GM18861 (cell line): ENCODE data around the gene CHSY3.

ENCODE experiments used
- ATAC-seq: cut with Tn5 transposase; IDR thresholded peaks from one replicate; pipeline ENCODE4 v1.9.1; 2021; ENCODE audit not compliant: unreplicated experiment

CHSY3 gene

GRCh38 chr5:129904102-129904666 lies at the start of gene CHSY3:
TSS of gene CHSY3 (plus strand) at chr5:129904465.
- ATAC-seq, result peak; percentile 44

GRCh38 chr5:129856325-129856724 lies 47.9 kb upstream of the CHSY3 start:
- ATAC-seq, result no peak

GRCh38 chr5:129857116-129857515 lies 47.1 kb upstream of the CHSY3 start:
- ATAC-seq, result no peak

DNA sequence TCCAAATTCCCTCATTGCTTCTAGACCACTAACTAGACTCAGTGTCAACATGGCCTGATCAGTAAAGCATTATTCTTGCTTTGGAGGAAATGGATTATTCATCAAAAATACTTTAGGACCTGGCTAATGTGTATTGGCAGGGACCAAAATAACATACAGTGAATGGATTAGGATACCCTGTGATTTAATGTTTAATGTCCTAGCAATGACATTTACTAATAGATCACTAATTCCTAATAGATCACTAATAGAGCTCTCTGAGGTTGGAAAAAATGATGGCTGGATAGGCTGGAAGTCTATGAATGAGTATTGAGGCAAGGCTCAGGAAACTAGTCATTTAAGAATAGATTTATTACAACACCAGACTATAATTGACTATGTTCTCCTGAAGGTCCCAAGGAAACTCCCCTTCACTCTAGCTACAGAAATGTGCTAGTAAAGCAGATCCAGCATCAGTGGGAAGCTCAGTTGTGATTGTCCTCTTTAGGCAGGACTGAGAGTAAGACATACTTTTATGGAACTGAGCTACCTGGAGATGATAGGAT lies 46.1 kb upstream of the CHSY3 start:
- peak; percentile 39 for ATAC-seq

DNA sequence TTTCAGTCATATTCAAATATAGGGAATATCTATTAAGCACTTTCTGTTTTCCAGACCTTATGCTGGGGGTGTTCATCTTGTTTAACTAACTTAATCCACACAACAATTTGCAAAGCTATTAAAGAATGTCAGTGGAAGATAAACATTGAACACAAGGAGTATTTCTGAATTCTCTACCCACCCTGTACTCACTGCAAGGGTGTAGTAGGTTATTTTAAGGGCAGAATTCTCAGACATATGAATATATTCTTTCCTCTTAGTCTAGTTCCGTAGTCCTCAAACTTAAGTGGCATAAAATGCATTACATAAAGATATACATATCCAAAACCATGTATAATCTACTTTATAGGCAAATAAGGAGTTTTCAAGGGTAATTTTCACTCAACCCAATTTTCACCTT lies 19.9 kb upstream of the CHSY3 start:
- ATAC-seq, result no peak

DNA sequence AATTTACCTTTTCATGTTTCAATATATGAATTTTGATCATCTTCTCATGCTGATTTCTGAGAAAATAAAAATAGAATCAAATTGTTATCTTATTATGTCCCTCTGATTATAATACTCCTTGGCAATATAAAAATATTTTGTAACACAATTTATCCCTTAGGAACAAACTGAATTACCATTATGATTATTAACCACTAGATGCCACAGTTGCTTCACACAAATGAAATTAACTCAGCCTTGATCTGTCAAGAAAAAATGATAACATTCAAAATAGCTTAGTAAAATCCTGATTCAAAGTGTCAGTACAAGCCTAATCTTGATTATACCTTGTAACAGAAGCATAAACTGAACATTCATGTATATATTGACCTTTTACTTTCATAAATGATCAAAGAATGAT lies 4.8 kb upstream of the CHSY3 start:
- no peak for ATAC-seq

DNA sequence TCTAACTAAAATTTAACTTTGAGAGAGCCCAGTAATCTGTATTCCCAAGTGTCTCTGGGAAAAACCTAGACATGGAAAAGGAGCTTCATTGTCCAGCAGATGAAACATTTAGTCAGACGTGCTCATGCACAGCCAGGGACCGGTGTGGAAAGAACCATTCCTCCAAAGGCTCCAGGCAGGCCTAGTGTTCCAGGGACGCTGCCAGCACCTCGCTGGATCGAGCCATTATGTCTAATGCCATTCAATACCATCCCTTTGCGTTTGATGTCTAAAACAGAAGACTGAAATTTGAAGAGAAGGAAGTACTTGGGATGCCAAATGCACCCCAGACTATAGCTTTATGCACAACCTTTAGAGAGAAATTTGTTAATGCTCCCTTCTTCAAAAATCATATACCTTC lies 1.4 kb upstream of the CHSY3 start:
- no peak for ATAC-seq

DNA sequence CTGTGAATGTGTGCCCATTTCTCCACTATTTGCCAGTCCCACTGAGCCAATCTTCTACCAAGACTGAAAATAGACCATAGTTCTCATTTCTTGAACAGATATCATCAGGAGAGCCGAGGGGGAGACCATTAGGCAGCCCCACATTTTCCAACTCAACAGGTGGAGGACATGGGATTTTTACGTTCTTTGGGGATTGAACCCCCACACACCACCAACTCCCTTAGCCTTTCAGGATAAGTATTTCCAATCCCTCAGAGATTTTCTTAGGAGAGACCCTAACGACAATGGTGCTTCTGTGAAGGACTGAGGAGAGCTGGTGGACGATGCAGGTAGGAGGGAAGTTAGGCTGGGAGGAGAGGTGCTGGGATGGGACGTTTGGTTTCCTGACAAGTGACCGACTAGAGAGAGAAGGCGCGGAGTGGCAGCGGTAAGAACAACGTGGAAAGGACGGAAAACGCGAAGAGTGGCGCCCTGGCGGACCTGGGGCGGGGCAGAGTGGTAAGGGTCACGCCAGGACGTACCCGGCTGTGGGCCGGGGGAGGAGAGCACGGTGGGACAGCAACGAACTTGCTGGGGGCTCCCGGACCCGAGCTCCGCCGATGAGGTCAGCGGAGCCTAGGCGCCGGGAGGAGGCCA lies 681 bp upstream of the CHSY3 start:
- ATAC-seq, result no peak

DNA sequence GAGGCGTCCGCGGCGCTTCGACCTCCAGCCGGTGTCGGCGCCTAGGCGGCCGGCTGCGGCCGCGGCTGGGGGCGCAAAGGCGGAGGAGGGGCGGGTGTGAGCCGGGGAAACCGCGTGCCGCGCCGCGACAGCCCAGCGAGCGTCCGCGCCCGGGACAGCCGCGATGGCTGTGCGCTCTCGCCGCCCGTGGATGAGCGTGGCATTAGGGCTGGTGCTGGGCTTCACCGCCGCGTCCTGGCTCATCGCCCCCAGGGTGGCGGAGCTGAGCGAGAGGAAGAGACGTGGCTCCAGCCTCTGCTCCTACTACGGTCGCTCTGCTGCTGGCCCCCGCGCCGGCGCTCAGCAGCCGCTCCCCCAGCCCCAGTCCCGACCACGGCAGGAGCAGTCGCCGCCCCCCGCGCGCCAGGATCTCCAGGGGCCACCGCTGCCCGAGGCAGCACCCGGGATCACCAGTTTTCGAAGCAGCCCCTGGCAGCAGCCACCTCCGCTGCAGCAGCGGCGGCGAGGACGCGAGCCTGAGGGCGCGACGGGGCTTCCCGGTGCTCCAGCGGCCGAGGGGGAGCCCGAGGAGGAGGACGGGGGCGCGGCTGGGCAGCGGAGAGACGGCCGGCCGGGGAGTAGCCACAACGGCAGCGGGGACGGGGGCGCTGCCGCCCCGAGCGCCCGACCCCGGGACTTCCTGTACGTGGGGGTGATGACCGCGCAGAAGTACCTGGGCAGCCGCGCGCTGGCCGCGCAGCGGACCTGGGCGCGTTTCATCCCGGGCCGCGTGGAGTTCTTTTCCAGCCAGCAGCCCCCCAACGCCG lies 605 bp downstream of the CHSY3 start:
- ATAC-seq, result peak; percentile 25

- ATAC-seq, result no peak
These were observed 1.4 kb downstream of the CHSY3 start for GRCh38 chr5:129905473-129906176.

DNA sequence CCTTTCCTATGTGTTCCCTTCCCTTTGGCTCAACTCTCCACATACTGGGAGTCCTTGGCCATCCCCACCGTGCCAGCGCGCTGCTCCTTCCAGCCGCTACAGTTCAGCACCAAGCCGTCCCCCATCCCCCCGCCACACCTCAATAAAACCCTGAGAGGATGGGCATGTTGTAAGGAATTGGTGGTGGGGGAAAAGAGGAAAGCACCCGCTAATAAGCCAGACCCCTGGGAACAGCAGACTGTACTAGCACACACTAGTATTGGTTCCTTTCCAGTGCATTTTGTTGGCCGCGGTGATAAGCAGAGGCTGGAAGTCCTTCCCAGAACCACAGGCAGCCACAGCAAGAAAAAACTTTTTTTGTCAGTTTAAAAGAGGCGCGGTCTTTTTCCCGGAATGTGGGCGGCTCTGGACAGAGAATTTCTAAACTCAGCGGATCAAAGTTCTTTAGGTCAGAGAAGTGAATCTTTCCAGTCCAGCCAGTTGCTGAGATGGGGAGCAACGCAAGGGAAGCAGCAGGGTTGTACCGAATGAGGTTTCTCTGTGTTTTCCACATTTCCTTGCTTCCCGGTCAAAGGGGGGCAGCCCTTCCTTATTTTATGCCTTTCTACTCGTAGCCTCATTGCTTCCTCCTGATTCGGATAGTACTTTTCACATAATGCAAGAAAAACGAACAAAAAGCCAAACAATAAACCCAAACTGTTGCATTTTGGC lies 2.1 kb downstream of the CHSY3 start:
- no peak for ATAC-seq

DNA sequence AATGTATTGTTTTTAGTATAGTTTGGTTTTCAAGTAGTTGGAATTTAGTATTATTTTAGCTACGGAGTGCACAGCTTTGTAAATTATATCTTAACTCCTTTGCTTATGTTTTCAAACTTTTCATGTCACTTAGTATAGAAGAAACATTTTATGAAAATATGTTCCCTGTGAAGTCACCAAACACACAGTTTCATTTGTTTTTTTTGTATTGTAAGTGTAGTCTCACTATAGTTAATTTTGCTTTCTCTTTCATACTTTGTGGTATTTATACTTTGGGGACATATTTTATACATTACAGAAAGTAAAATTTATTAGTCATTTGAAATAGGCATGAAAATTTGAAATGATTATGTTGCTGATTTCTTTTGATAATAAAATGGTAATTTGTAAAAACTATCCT lies 5.0 kb downstream of the CHSY3 start:
- ATAC-seq, result no peak

DNA sequence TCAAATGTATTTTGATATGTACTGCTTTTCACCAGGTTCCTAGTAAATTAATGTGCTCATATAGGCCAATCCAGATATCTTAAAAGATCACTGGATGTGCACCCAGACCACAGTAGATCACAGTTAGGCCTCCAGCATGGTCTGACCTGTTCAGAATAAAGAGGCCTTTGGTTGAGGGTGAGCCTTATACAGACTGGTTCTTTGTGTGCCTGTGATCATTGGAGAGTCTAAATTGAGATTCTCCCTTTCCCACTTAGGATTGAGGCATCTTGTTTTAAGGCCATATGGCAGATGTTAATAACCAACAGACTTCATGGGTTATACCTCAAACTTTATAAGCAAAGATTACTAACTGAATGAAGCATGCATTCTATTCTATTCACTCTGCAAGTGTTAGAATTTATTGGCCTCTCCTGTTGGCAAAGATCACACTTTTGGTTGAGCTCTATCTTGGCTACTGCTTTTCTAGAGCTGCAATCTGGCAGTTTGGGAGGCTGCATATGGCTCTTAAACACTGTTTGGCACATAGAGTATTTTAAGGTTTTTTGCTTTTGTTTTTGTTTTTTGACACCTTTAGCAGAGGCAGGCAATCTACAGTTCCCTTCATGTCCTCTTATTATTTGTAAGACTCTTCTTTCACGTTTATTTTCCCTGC lies 8.5 kb downstream of the CHSY3 start:
- ATAC-seq, result no peak

DNA sequence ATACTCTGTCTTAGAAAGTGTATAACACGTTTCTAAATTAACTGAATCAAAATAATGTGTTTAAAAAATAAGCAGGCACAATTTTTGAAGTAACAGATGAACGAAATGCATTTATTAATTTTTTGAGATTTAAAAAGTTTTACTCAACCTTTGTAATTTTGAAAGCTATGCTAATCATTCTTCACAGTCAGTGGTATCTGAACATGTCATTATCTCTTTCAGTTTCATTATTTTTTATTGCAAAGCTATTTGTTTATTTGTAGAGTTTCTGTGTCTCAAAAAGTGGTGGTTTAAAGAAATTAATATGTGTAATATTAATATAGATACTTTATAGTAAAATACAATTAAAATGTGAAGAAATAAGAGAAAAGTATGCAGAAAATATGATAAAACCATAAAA lies 11.2 kb downstream of the CHSY3 start:
- ATAC-seq, result no peak

DNA sequence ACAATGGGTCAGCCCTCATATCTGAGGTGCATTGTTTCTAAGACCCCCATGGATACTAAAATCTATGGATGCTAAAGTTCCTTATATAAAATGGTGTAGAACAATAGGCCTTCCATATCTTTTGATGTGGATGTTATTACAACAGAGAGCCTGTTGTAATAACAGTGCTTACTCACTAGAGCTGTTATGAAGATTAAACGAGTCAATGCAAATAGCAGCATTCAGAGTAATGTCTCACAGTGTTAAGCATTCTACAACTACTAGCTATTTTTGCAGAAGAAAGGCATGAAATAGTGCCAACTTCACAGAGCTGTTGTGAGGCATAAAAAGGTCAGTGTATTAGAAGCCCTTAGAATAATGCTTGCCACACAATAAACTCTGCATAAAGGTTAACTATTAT lies 13.0 kb downstream of the CHSY3 start:
- no peak for ATAC-seq

- no peak for ATAC-seq
These were observed 16.9 kb downstream of the CHSY3 start for GRCh38 chr5:129921204-129921603.

GRCh38 chr5:129930221-129930620 lies 26.0 kb downstream of the CHSY3 start:
- no peak for ATAC-seq

GRCh38 chr5:129935626-129936025 lies 31.4 kb downstream of the CHSY3 start:
- ATAC-seq, result no peak

DNA sequence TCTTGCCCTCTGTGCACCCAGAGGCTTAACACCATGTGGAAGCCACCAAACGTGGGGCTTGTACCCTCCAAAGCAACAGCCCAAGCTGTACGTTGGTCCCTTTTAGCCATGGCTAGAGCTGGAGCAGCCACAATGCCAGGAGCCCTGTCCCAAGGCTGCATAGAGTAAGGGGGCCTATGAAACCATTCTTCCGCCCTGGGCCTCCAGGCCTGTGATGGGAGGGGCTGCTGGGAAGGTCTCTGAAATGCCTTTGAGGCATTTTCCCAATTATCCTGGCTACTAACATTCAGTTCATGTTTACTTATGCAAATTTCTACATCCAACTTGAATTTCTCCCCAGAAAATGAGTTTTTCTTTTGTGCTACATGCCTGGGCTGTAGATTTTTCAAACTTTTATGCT lies 33.8 kb downstream of the CHSY3 start:
- ATAC-seq, result no peak

DNA sequence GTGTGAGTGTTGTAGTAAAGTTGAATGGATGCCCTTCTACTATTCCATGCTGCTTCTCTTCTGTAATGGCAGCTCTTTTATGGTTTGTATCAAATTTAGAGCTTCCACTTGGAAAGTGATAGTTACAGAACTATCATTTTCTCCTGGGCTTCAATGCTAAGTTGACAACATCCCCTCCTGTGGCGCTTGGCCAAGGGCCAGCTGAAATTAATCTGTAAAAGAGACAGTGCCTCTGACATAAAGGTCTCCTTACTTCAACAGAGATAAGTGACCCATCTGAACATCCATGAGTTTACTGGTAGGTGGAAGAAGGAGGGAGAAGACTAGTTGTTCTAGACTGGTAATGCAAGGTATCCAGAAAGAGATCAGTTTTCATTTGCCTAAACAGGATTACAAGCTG lies 39.7 kb downstream of the CHSY3 start:
- ATAC-seq, result no peak
